Endothelial cell (in vitro differentiated cells): ENCODE data around the gene SLC6A11. TPM values are rescaled to one million over a fixed set of nuclear protein-coding genes. Genes with fewer than 3 reads are reported as not detected.

Source experiments
- DNase-seq: peaks from one replicate; pipeline ENCODE4 v3.0.0; 2021; ENCODE audit warnings: low spot score
- H3K27ac Mint-ChIP-seq: one replicate; pipeline ENCODE4 v1.8.0; 2021; ENCODE audit warnings: mixed read lengths, inconsistent platforms; ENCODE audit not compliant: unreplicated experiment
- H3K27me3 Mint-ChIP-seq: one replicate; pipeline ENCODE4 v1.8.0; 2021; ENCODE audit warnings: mild to moderate bottlenecking, moderate library complexity, mixed read lengths, inconsistent platforms; ENCODE audit not compliant: unreplicated experiment
- H3K36me3 Mint-ChIP-seq: one replicate; pipeline ENCODE4 v1.8.0; 2021; ENCODE audit warnings: mild to moderate bottlenecking, low read depth, mixed read lengths, inconsistent platforms; ENCODE audit not compliant: unreplicated experiment
- H3K4me1 Mint-ChIP-seq: one replicate; pipeline ENCODE4 v1.8.0; 2021; ENCODE audit warnings: mild to moderate bottlenecking, mixed read lengths, inconsistent platforms; ENCODE audit not compliant: unreplicated experiment
- H3K4me3 Mint-ChIP-seq: one replicate; pipeline ENCODE4 v1.8.0; 2021; ENCODE audit warnings: mild to moderate bottlenecking, mixed read lengths, inconsistent platforms; ENCODE audit not compliant: unreplicated experiment
- H3K9me3 Mint-ChIP-seq: one replicate; pipeline ENCODE4 v1.8.0; 2021; ENCODE audit warnings: mixed read lengths, inconsistent platforms; ENCODE audit not compliant: unreplicated experiment
- total RNA-seq: library from RNA; stranded (reverse); fragmentation: NEBNext Ultra II Directional; extraction: Animal tissue kit (Norgen Biotek cat#: 25700); gene quantifications from one replicate; pipeline ENCODE4 v1.2.1, GENCODE V29; 2021; ENCODE audit not compliant: unreplicated experiment
- TF ChIP-seq, protein P1 (sequence below): fragments of 200-600 bp; sonication (generic); IDR thresholded peaks from one replicate; pipeline ENCODE4 v1.5.0; 2021; ENCODE audit warnings: antibody characterized with exemption; ENCODE audit not compliant: unreplicated experiment

Gene SLC6A11
- total RNA-seq, 1 donor from 2014 or later: 0.15 TPM

DNA sequence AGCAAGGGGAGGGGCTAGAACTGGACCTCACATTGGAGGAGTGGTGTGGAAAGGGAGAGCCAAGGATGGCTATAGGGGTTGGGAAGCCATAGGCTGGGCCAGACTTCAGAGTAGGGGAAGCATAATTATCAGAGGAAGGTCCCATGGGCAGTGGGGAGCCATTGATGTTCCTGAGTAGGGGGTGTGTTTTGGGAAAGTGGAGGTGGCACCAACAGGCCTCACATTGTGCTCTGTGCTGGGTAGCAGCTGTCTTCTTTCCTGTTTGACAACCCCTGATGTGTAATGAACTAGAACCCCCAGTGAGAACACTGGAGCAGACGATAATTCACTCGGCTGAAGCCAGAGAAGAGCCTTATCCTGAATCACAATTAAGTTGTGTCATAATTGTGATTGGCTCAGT is 41.2 kb downstream of the SLC6A11 start:
- no peak overlapping the region for H3K27ac Mint-ChIP-seq
- peaks cover 2% of the 10 kb centered on the region for H3K27me3 Mint-ChIP-seq
- TF ChIP-seq, protein P1, sequence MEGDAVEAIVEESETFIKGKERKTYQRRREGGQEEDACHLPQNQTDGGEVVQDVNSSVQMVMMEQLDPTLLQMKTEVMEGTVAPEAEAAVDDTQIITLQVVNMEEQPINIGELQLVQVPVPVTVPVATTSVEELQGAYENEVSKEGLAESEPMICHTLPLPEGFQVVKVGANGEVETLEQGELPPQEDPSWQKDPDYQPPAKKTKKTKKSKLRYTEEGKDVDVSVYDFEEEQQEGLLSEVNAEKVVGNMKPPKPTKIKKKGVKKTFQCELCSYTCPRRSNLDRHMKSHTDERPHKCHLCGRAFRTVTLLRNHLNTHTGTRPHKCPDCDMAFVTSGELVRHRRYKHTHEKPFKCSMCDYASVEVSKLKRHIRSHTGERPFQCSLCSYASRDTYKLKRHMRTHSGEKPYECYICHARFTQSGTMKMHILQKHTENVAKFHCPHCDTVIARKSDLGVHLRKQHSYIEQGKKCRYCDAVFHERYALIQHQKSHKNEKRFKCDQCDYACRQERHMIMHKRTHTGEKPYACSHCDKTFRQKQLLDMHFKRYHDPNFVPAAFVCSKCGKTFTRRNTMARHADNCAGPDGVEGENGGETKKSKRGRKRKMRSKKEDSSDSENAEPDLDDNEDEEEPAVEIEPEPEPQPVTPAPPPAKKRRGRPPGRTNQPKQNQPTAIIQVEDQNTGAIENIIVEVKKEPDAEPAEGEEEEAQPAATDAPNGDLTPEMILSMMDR: no peak
- no peaks in the 10 kb centered on the region for H3K9me3 Mint-ChIP-seq
- H3K36me3 Mint-ChIP-seq: no peaks in the 10 kb centered on the region
- no peaks in the 10 kb centered on the region for H3K4me1 Mint-ChIP-seq
- no peak overlapping the region for H3K4me3 Mint-ChIP-seq
- DNase-seq: no peak

DNA sequence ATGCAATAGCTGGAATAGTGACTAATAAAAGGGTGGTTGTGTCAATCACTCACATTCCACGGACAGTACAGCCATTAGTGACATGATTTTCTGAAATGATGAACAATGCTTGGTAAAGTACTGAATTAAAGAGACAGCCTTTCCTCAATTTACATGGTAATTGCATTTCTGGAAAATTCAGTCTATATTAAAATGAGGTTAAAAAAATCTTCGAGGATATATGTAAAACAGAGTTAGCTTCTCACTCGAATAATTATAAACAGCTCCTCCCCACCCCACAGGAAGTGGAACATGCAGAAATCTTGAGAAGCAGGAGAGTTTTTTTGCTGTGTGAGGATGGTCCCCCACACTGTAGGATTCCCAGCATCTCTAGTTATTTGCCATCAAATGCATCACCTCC is 42.1 kb downstream of the SLC6A11 start:
- Mint-ChIP-seq H3K4me3 (no peak overlapping the region), H3K9me3 (no peaks in the 10 kb centered on the region)

DNA sequence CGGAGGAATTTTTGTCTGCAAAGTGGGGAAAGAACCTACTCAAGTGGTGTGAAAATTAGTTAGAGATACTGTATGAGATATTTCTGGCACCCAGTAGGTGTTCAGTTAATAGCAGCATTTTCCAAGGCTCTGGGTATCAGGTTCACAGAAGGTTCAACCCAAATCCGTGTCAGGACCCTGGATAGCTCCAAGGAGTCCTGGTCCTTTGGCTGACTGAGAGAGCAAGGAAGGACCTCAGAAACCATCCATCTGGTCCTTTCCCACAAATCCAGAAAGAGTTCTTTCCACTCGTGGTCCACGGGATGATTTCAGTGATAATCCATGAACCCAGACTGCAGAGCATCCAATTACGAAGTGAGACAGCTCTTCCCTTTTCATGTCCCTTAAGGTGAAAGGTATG is 51.4 kb downstream of the SLC6A11 start:
- Mint-ChIP-seq H3K27ac (no peak overlapping the region), H3K4me3 (no peak overlapping the region), H3K9me3 (no peaks in the 10 kb centered on the region), H3K27me3 (peaks cover 7% of the 10 kb centered on the region), H3K36me3 (no peaks in the 10 kb centered on the region), H3K4me1 (no peaks in the 10 kb centered on the region)
- TF ChIP-seq, protein P1: no peak
- DNase-seq: peak; percentile 64

More for the DNA sequence above, 42.1 kb downstream of the SLC6A11 start:
- TF ChIP-seq, protein P1: no peak
- DNase-seq: no peak
- Mint-ChIP-seq H3K36me3 (no peaks in the 10 kb centered on the region), H3K27ac (no peak overlapping the region), H3K4me1 (no peaks in the 10 kb centered on the region), H3K27me3 (peaks cover 2% of the 10 kb centered on the region)

DNA sequence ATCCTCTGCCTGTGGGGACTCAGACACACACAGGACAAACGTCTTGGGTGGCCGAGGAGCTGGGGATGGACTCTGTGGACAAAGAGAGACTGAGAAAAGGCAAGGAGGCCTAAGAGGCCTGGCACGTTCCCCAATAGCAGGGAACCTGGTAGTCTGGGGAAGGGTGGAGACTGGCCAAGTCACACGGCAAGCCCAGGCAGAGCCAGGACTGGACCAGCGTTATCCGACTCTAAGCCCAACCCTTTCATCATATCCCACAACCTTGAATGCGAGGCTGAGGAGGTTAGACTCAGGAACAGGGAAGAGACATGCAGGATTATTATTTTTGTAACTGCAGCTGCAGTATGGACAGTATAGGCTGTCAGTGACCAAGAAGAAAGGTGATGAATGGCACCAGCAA is 53.4 kb downstream of the SLC6A11 start:
- Mint-ChIP-seq H3K27me3 (peaks cover 9% of the 10 kb centered on the region), H3K4me1 (no peaks in the 10 kb centered on the region), H3K36me3 (no peaks in the 10 kb centered on the region), H3K4me3 (no peak overlapping the region), H3K27ac (no peak overlapping the region), H3K9me3 (no peaks in the 10 kb centered on the region)
- TF ChIP-seq, protein P1: no peak
- DNase-seq: no peak

DNA sequence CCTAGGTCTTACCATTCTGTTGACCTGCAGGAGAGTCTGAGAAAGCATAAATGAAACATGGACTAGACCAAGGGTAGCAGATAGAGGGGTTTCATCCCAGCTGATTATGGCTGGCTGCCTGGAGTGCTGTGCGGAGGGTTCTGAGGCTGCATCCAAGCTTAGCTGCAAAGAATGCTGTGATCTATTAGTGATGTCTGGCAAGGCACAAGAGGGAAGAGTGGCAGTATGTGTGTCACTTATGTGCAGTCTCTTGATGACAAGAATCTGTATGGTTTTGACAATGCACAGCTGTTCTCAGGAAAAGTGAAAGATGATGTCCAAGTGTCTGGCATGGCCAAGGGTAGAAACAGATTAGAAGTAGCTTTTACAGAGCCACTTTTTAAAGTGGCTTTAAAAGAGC is 54.3 kb downstream of the SLC6A11 start:
- TF ChIP-seq, protein P1: no peak
- peaks cover 7% of the 10 kb centered on the region for H3K27me3 Mint-ChIP-seq
- H3K27ac Mint-ChIP-seq: no peak overlapping the region
- no peak for DNase-seq
- no peaks in the 10 kb centered on the region for H3K9me3 Mint-ChIP-seq
- H3K4me1 Mint-ChIP-seq: no peaks in the 10 kb centered on the region
- H3K4me3 Mint-ChIP-seq: no peak overlapping the region
- H3K36me3 Mint-ChIP-seq: no peaks in the 10 kb centered on the region
